Body of pancreas (tissue), 4 donors: ENCODE data around the gene BPIFB6. TPM values are rescaled to one million over a fixed set of nuclear protein-coding genes. Genes with fewer than 3 reads are reported as not detected.

Experiments
- ATAC-seq: fragments of 150-250 bp; one replicate; pipeline ENCODE4 v1.9.1; 2016
- DNase-seq, 4 donors: peaks; one replicate each; pipeline ENCODE4 v3.0.0-alpha.2; 2019
- H3K27ac ChIP-seq, 4 donors: fragments of 200-600 bp; sonication (generic); 1 replicate in 3 of 4; 2 replicates in 1 of 4; pipeline versions ENCODE4 v1.5.1 to v1.6.1; 2016 to 2019; ENCODE audit warnings: mild to moderate bottlenecking in 1 of 4, mixed read lengths in 1 of 4, moderate library complexity in 1 of 4
- H3K27me3 ChIP-seq, 2 donors: fragments of 200-600 bp; sonication (generic); one replicate each; pipeline ENCODE4 v1.6.0; 2016; ENCODE audit warnings: mild to moderate bottlenecking in 1 of 2
- H3K36me3 ChIP-seq, 2 donors: fragments of 200-600 bp; sonication (generic); replicated peaks in 1 of 2; 2 replicates each; pipeline ENCODE4 v1.5.1; 2016; ENCODE audit warnings: low read depth in 2 of 2; ENCODE audit not compliant: insufficient read depth in 1 of 2
- H3K4me1 ChIP-seq: fragments of 200-600 bp; sonication (generic); one replicate; pipeline ENCODE4 v1.6.0; 2016
- H3K4me3 ChIP-seq, 2 donors: fragments of 200-600 bp; sonication (generic); 1 replicate in 1 of 2; 2 replicates in 1 of 2; pipeline ENCODE4 v1.5.1; 2016 to 2019
- H3K9me3 ChIP-seq, 3 donors: fragments of 200-600 bp; sonication (generic); 1 replicate in 2 of 3; 2 replicates in 1 of 3; pipeline ENCODE4 v1.5.1; 2016
- CTCF ChIP-seq, 7 experiments: fragments of 450-650 bp in 4 of 7; fragments of 200-600 bp in 3 of 7; sonication (generic) in 3 of 7; IDR thresholded peaks; one replicate each; pipeline ENCODE4 v1.5.1; 2016 to 2019; ENCODE audit warnings: antibody characterized with exemption in 7 of 7
- POLR2A ChIP-seq, 3 donors: fragments of 450-650 bp; IDR thresholded peaks; one replicate each; pipeline ENCODE4 v1.6.1; 2016; ENCODE audit warnings: antibody characterized with exemption in 3 of 3, mild to moderate bottlenecking in 2 of 3
- WGBS, 2 donors: methylation state at CpG; one replicate each; pipeline ENCODE4 v1.1.5; 2017; 5-methylcytosine and 5-hydroxymethylcytosine counted together
- intact Hi-C: fragments of 100-400 bp; cut with DNase I; formaldehyde crosslinking; loops from one replicate; pipeline ENCODE4 v1.15.1; 2023
- total RNA-seq, 2 donors: library from RNA; depleted of rRNA; stranded (reverse); fragments of >200 nt; gene quantifications; one replicate each; pipeline ENCODE4 v1.1.0, GENCODE V29; 2016

Gene BPIFB6
- total RNA-seq, 2 donors from 2014 or later = not detected

- no peak overlapping the region for H3K4me3 ChIP-seq
- H3K36me3 ChIP-seq = no peaks in the 10 kb centered on the region
- no peaks in the 10 kb centered on the region for H3K9me3 ChIP-seq
- H3K27ac ChIP-seq = no peak overlapping the region
- DNase-seq (no peak), ATAC-seq (no peak)
- WGBS, 2 donors = 60 to 70% methylated on average over 1 to 7 of the region's 7 CpGs
- intact Hi-C loops = no loop called here
- TF ChIP-seq CTCF (IDR thresholded peaks at IDR 0.05) (no peak), POLR2A (IDR thresholded peaks at IDR 0.05) (no peak)
- no peaks in the 10 kb centered on the region for H3K4me1 ChIP-seq
- no peaks in the 10 kb centered on the region for H3K27me3 ChIP-seq
Observed at GRCh38 chr20:33002087-33002808, 29.2 kb upstream of the BPIFB6 start.

- ATAC-seq (no peak), DNase-seq (no peak)
- Histone ChIP-seq H3K27ac (no peak within 1 kb of the TSS), H3K27me3 (no peaks in the 10 kb centered on the region), H3K36me3 (no peaks in the 10 kb centered on the region), H3K9me3 (no peaks in the 10 kb centered on the region), H3K4me3 (no peak within 1 kb of the TSS), H3K4me1 (no peaks in the 10 kb centered on the region)
- intact Hi-C loops = no loop called here
- TF ChIP-seq CTCF (IDR thresholded peaks at IDR 0.05) = no peak
- no peak for TF ChIP-seq POLR2A (IDR thresholded peaks at IDR 0.05)
- 51 to 61% methylated on average over 6 of the region's 6 CpGs for WGBS, 2 donors
Observed at GRCh38 chr20:33004141-33004751, 27.2 kb upstream of the BPIFB6 start, which contains the start of gene SUN5. TSS of gene SUN5 (minus strand) at chr20:33004433. CDS start at chr20:33004340, 93 bp downstream.

- no peak for TF ChIP-seq POLR2A (IDR thresholded peaks at IDR 0.05)
- peak in 1 of 7 experiments; percentile 15 for TF ChIP-seq CTCF (IDR thresholded peaks at IDR 0.05)
- Histone ChIP-seq H3K27ac (no peak overlapping the region), H3K27me3 (no peaks in the 10 kb centered on the region), H3K4me3 (no peak overlapping the region), H3K9me3 (no peaks in the 10 kb centered on the region), H3K4me1 (no peaks in the 10 kb centered on the region), H3K36me3 (no peaks in the 10 kb centered on the region)
- DNase-seq (no peak), ATAC-seq (no peak)
- intact Hi-C loops = no loop called here
- WGBS, 2 donors = 49 to 56% methylated on average over 4 of the region's 4 CpGs
Observed at GRCh38 chr20:33005132-33005566, 26.3 kb upstream of the BPIFB6 start.

GRCh38 chr20:33005908-33006775 is 25.3 kb upstream of the BPIFB6 start:
- no peaks in the 10 kb centered on the region for H3K27me3 ChIP-seq
- WGBS, 2 donors = 64 to 66% methylated on average over 8 of the region's 8 CpGs
- no peaks in the 10 kb centered on the region for H3K36me3 ChIP-seq
- TF ChIP-seq CTCF (IDR thresholded peaks at IDR 0.05) = no peak
- TF ChIP-seq POLR2A (IDR thresholded peaks at IDR 0.05) = no peak
- intact Hi-C loops = no loop called here
- no peaks in the 10 kb centered on the region for H3K9me3 ChIP-seq
- no peaks in the 10 kb centered on the region for H3K4me1 ChIP-seq
- DNase-seq (no peak), ATAC-seq (no peak)
- no peak overlapping the region for H3K4me3 ChIP-seq
- no peak overlapping the region for H3K27ac ChIP-seq
